Measurements from ENCODE around the gene C4A.
A peak's percentile ranks its signal among the peaks of the same experiment; 100 is the strongest.
"Not testable (repeated sequence)": the region's sequence is repeated elsewhere in the genome, so short reads cannot be mapped to it uniquely, and the experiment has no call there.

C4A gene

GRCh38 chr6:32028631-32029030 is 46.8 kb downstream of the C4A start:
- not testable (repeated sequence) for DNase-seq (ENCODE audit: low read depth in 2 of 2)

GRCh38 chr6:32029553-32029952 is 47.7 kb downstream of the C4A start:
- DNase-seq (ENCODE audit: low read depth in 2 of 2) = not testable (repeated sequence)

- DNase-seq (ENCODE audit: low read depth in 2 of 2) = not testable (repeated sequence)
These were observed 53.6 kb downstream of the C4A start for GRCh38 chr6:32035283-32036013.

- not testable (repeated sequence) for DNase-seq (ENCODE audit: low read depth in 2 of 2)
These were observed 55.3 kb downstream of the C4A start for GRCh38 chr6:32037136-32037535.

- DNase-seq (ENCODE audit: low read depth in 2 of 2) = not testable (repeated sequence)
These were observed 56.0 kb downstream of the C4A start, which contains the start of gene CYP21A2 for GRCh38 chr6:32037598-32038524. TSS of gene CYP21A2 (plus strand) at chr6:32038415. CDS start at chr6:32038423, 8 bp downstream.

- not testable (repeated sequence) for DNase-seq (ENCODE audit: low read depth in 2 of 2)
These were observed 57.0 kb downstream of the C4A start for GRCh38 chr6:32038878-32039277.

GRCh38 chr6:32039321-32040274 is 57.7 kb downstream of the C4A start:
- not testable (repeated sequence) for DNase-seq (ENCODE audit: low read depth in 2 of 2)

GRCh38 chr6:32040299-32041049 is 58.6 kb downstream of the C4A start:
- DNase-seq (ENCODE audit: low read depth in 2 of 2) = not testable (repeated sequence)

- DNase-seq (ENCODE audit: low read depth in 2 of 2) = not testable (repeated sequence)
These were observed 59.1 kb downstream of the C4A start for GRCh38 chr6:32041050-32041321.

GRCh38 chr6:32041385-32041784 is 59.5 kb downstream of the C4A start:
- not testable (repeated sequence) for DNase-seq (ENCODE audit: low read depth in 2 of 2)

GRCh38 chr6:32042276-32042675 is 60.4 kb downstream of the C4A start:
- not testable (repeated sequence) for DNase-seq (ENCODE audit: low read depth in 2 of 2)

GRCh38 chr6:32043589-32044380 is 61.9 kb downstream of the C4A start:
- not testable (repeated sequence) for DNase-seq (ENCODE audit: low read depth in 2 of 2)

- DNase-seq (ENCODE audit: low read depth in 2 of 2) = not testable (repeated sequence)
These were observed 63.1 kb downstream of the C4A start for GRCh38 chr6:32044916-32045315.

GRCh38 chr6:32045811-32046449 is 64.1 kb downstream of the C4A start:
- no peak for DNase-seq (ENCODE audit: low read depth in 2 of 2)

GRCh38 chr6:32046450-32047083 is 64.7 kb downstream of the C4A start:
- no peak for DNase-seq (ENCODE audit: low read depth in 2 of 2)

GRCh38 chr6:32047084-32047478 is 65.2 kb downstream of the C4A start:
- DNase-seq (ENCODE audit: low read depth in 2 of 2) = no peak

- no peak for DNase-seq (ENCODE audit: low read depth in 2 of 2)
These were observed 65.6 kb downstream of the C4A start for GRCh38 chr6:32047539-32047854.

- peak; percentile 41 to 52 for DNase-seq (ENCODE audit: low read depth in 2 of 2)
These were observed 66.3 kb downstream of the C4A start for GRCh38 chr6:32047855-32048766.

Measured in stimulated activated CD8-positive, alpha-beta memory T cell treated with anti-CD3 and anti-CD28 coated beads, Interleukin-2, amount 100 ng/mL, for 1 hour (primary cell).